ENCODE data around the gene SRD5A2. TPM values are rescaled to one million over a fixed set of nuclear protein-coding genes. Genes with fewer than 3 reads are reported as not detected.

SRD5A2 gene
- total and polyA plus RNA-seq, 2 donors (not counting 1 experiment from before 2014, with no cell fraction given): not detected

DNA sequence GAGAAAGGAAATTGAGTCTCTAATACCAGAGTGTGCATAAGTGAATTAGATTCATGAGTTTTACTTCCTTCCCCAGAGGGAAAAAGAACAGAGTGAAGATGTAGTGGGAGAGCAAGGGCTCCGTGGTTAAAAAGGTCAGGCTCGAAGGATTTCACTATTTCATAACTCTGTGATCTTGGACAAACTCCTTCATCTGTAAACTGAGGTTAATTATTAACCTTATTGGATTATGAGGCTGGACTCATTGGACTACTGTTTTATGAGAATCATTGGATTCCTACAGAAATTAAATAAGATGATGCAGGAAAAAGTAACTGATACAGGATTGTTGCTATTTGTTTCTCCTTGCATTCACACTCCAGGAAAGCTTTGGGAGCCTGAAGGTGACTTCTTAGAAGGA lies 45.0 kb downstream of the SRD5A2 start:
- WGBS (ENCODE audit: insufficient coverage): no CpG with 5 or more reads among the region's 2 CpGs
- no peaks in the 10 kb centered on the region for H3K9me3 ChIP-seq (ENCODE audit: control extremely low read depth in 1 of 3, control insufficient read depth in 2 of 3, insufficient read depth in 1 of 3, low read length in 2 of 3)
- POLR2A ChIA-PET: no interaction called here
- no peak overlapping the region for H3K4me3 ChIP-seq (ENCODE audit: control extremely low read depth in 1 of 5, extremely low read depth in 1 of 5, insufficient read depth in 1 of 5, low read depth in 2 of 5, low read length in 4 of 5)
- CTCF ChIA-PET: no interaction called here
- no peak overlapping the region for H3K4me3 Mint-ChIP-seq
- no peaks in the 10 kb centered on the region for H3K4me1 Mint-ChIP-seq
- no peak for DNase-seq
- TF ChIP-seq EZH2 (IDR thresholded peaks at IDR 0.05; ENCODE audit: borderline replicate concordance, insufficient read depth, low read depth, low read length, poor library complexity, severe bottlenecking): no peak
- TF ChIP-seq, protein P1, sequence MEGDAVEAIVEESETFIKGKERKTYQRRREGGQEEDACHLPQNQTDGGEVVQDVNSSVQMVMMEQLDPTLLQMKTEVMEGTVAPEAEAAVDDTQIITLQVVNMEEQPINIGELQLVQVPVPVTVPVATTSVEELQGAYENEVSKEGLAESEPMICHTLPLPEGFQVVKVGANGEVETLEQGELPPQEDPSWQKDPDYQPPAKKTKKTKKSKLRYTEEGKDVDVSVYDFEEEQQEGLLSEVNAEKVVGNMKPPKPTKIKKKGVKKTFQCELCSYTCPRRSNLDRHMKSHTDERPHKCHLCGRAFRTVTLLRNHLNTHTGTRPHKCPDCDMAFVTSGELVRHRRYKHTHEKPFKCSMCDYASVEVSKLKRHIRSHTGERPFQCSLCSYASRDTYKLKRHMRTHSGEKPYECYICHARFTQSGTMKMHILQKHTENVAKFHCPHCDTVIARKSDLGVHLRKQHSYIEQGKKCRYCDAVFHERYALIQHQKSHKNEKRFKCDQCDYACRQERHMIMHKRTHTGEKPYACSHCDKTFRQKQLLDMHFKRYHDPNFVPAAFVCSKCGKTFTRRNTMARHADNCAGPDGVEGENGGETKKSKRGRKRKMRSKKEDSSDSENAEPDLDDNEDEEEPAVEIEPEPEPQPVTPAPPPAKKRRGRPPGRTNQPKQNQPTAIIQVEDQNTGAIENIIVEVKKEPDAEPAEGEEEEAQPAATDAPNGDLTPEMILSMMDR (IDR thresholded peaks at IDR 0.05): no peak
- no peaks in the 10 kb centered on the region for H4K20me1 ChIP-seq (ENCODE audit: control insufficient read depth, insufficient read depth, low read length, poor library complexity, severe bottlenecking)
- no peak for ATAC-seq (ENCODE audit: low read depth)
- no peaks in the 10 kb centered on the region for H3K4me1 ChIP-seq (ENCODE audit: control insufficient read depth in 2 of 2, insufficient read depth in 2 of 2, low read length in 2 of 2)
- H3K9me3 Mint-ChIP-seq (ENCODE audit: insufficient read depth): no peaks in the 10 kb centered on the region
- no peak overlapping the region for H3K4me2 ChIP-seq (replicated peaks; ENCODE audit: low read depth, low read length, poor library complexity, severe bottlenecking)
- H3K27ac ChIP-seq (ENCODE audit: low read length in 2 of 2): no peak overlapping the region
- no peak overlapping the region for H3K27ac Mint-ChIP-seq
- intact Hi-C loops (cut with micrococcal nuclease): no loop called here
- no peak overlapping the region for H2AFZ ChIP-seq (ENCODE audit: insufficient read depth, low read depth, low read length, poor library complexity, severe bottlenecking)
- no peaks in the 10 kb centered on the region for H3K79me2 ChIP-seq (ENCODE audit: control insufficient read depth, insufficient read depth, low read length)
- H3K27me3 Mint-ChIP-seq: peaks cover 31% of the 10 kb centered on the region
- H3K36me3 ChIP-seq (replicated peaks in 1 of 2; ENCODE audit: control extremely low read depth in 1 of 2, control insufficient read depth in 1 of 2, extremely low read depth in 1 of 2, insufficient read depth in 2 of 2, low read length in 1 of 2): no peaks in the 10 kb centered on the region
- H3K9ac ChIP-seq (ENCODE audit: low read length): no peak overlapping the region
- H3K27me3 ChIP-seq (replicated peaks in 1 of 4; ENCODE audit: control extremely low read depth in 1 of 4, control insufficient read depth in 3 of 4, insufficient read depth in 4 of 4, low read length in 3 of 4): peaks cover 0 to 17% (median 5%) of the 10 kb centered on the region in 4 experiments

DNA sequence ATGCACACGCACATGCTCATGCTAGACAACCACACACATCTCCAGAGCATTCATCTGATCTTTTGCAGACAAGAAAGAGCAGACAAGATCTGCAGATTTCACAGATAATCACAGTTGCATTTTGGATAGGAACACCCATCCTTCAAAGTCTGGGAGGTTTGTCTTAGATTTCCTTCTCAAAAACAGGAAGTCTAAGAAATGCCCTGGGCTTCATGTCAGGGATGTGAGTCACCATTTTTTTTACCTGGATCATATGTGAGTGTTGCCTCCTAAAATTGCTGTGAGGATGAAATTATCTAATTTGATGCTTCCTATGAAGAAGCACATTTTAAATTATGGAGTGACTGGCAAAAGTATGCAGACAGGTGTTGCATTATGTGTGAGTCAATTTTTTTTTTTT lies 46.1 kb downstream of the SRD5A2 start:
- DNase-seq (no peak), ATAC-seq (ENCODE audit: low read depth) (no peak)
- no peaks in the 10 kb centered on the region for H3K36me3 ChIP-seq (replicated peaks in 1 of 2; ENCODE audit: control extremely low read depth in 1 of 2, control insufficient read depth in 1 of 2, extremely low read depth in 1 of 2, insufficient read depth in 2 of 2, low read length in 1 of 2)
- WGBS (ENCODE audit: insufficient coverage): 86% methylated on average over 1 of the region's 1 CpG
- POLR2A ChIA-PET: no interaction called here
- H3K27ac Mint-ChIP-seq: no peak overlapping the region
- H3K9me3 Mint-ChIP-seq (ENCODE audit: insufficient read depth): no peaks in the 10 kb centered on the region
- no peaks in the 10 kb centered on the region for H3K9me3 ChIP-seq (ENCODE audit: control extremely low read depth in 1 of 3, control insufficient read depth in 2 of 3, insufficient read depth in 1 of 3, low read length in 2 of 3)
- H3K4me1 Mint-ChIP-seq: no peaks in the 10 kb centered on the region
- H2AFZ ChIP-seq (ENCODE audit: insufficient read depth, low read depth, low read length, poor library complexity, severe bottlenecking): no peak overlapping the region
- H3K4me3 ChIP-seq (ENCODE audit: control extremely low read depth in 1 of 5, extremely low read depth in 1 of 5, insufficient read depth in 1 of 5, low read depth in 2 of 5, low read length in 4 of 5): no peak overlapping the region
- CTCF ChIA-PET: interaction anchor here (1.3 kb wide), 1 partner anchor 10 kb away, joined by 5 read pairs; no protein-coding TSS in a partner anchor
- H3K27me3 ChIP-seq (replicated peaks in 1 of 4; ENCODE audit: control extremely low read depth in 1 of 4, control insufficient read depth in 3 of 4, insufficient read depth in 4 of 4, low read length in 3 of 4): peaks cover 0 to 16% (median 5%) of the 10 kb centered on the region in 4 experiments
- no peaks in the 10 kb centered on the region for H4K20me1 ChIP-seq (ENCODE audit: control insufficient read depth, insufficient read depth, low read length, poor library complexity, severe bottlenecking)
- H3K79me2 ChIP-seq (ENCODE audit: control insufficient read depth, insufficient read depth, low read length): no peaks in the 10 kb centered on the region
- H3K27ac ChIP-seq (ENCODE audit: low read length in 2 of 2): no peak overlapping the region
- no peak overlapping the region for H3K4me2 ChIP-seq (replicated peaks; ENCODE audit: low read depth, low read length, poor library complexity, severe bottlenecking)
- H3K27me3 Mint-ChIP-seq: peaks cover 30% of the 10 kb centered on the region
- no peak overlapping the region for H3K4me3 Mint-ChIP-seq
- no peaks in the 10 kb centered on the region for H3K4me1 ChIP-seq (ENCODE audit: control insufficient read depth in 2 of 2, insufficient read depth in 2 of 2, low read length in 2 of 2)
- intact Hi-C loops (cut with micrococcal nuclease): no loop called here
- H3K9ac ChIP-seq (ENCODE audit: low read length): no peak overlapping the region
- TF ChIP-seq EZH2 (IDR thresholded peaks at IDR 0.05; ENCODE audit: borderline replicate concordance, insufficient read depth, low read depth, low read length, poor library complexity, severe bottlenecking): no peak
